Gastrocnemius medialis (tissue), 4 donors: ENCODE measurements around the gene PEAK3. TPM values are rescaled to one million over a fixed set of nuclear protein-coding genes. Genes with fewer than 3 reads are reported as not detected.

Experiments used
- ATAC-seq, 2 donors: fragments of 150-250 bp; one replicate each; pipeline ENCODE4 v1.9.1; 2016
- DNase-seq, 2 donors: peaks; one replicate each; pipeline ENCODE4 v3.0.0-alpha.2; 2019
- H3K27ac ChIP-seq, 4 donors: fragments of 200-600 bp; sonication (generic); 1 replicate in 1 of 4; 2 replicates in 3 of 4; pipeline ENCODE4 v1.5.1; 2016 to 2018; ENCODE audit warnings: mild to moderate bottlenecking in 2 of 4, moderate library complexity in 1 of 4
- H3K27me3 ChIP-seq, 3 donors: fragments of 200-600 bp; sonication (generic) in 2 of 3; 1 replicate in 1 of 3; 2 replicates in 2 of 3; pipeline versions ENCODE4 v1.5.1 to v1.6.0; 2016 to 2019; ENCODE audit warnings: mild to moderate bottlenecking in 1 of 3, moderate library complexity in 1 of 3
- H3K36me3 ChIP-seq, 2 donors: fragments of 200-600 bp; sonication (generic) in 1 of 2; one replicate each; pipeline ENCODE4 v1.5.1; 2017 to 2018
- H3K4me1 ChIP-seq, 2 donors: fragments of 200-600 bp; sonication (generic) in 1 of 2; one replicate each; pipeline ENCODE4 v1.5.1; 2016 to 2017; ENCODE audit warnings: mild to moderate bottlenecking in 2 of 2
- H3K4me3 ChIP-seq, 4 donors: fragments of 200-600 bp; sonication (generic) in 3 of 4; 1 replicate in 1 of 4; 2 replicates in 3 of 4; pipeline ENCODE4 v1.5.1; 2016 to 2019; ENCODE audit warnings: mild to moderate bottlenecking in 2 of 4
- H3K9me3 ChIP-seq, 3 donors: fragments of 200-600 bp; sonication (generic) in 2 of 3; 1 replicate in 1 of 3; 2 replicates in 2 of 3; pipeline ENCODE4 v1.5.1; 2016 to 2019
- CTCF ChIP-seq, 5 experiments: fragments of 450-650 bp in 3 of 5; fragments of 200-600 bp in 2 of 5; sonication (generic) in 2 of 5; IDR thresholded peaks in 4 of 5; conservative IDR thresholded peaks in 1 of 5; 1 replicate in 4 of 5; 2 replicates in 1 of 5; pipeline ENCODE4 v1.5.1; 2016 to 2019; ENCODE audit warnings: antibody characterized with exemption in 5 of 5, mild to moderate bottlenecking in 3 of 5, moderate library complexity in 3 of 5
- POLR2A ChIP-seq, 2 donors: fragments of 450-650 bp; IDR thresholded peaks; one replicate each; pipeline ENCODE4 v1.6.1; 2017; ENCODE audit warnings: antibody characterized with exemption in 2 of 2, mild to moderate bottlenecking in 2 of 2, moderate library complexity in 2 of 2
- in situ Hi-C, 4 donors: fragments of 200-750 bp; cut with MboI; loops; one replicate each; pipeline versions ENCODE4 v1.15.0 to v1.8.0; 2017; ENCODE audit warnings: low sequenced_read_pairs in 4 of 4
- intact Hi-C: fragments of 100-400 bp; cut with DNase I; formaldehyde crosslinking; loops from one replicate; pipeline ENCODE4 v1.15.1; 2023; ENCODE audit warnings: low total_unique reads
- total RNA-seq, 4 donors: library from RNA; depleted of rRNA; stranded (reverse); fragments of >200 nt; gene quantifications; one replicate each; pipeline versions ENCODE4 v1.1.0 to v1.2.3, GENCODE V29; 2016

The PEAK3 gene
- total RNA-seq, 4 donors from 2014 or later = 0.11 TPM; not detected in 3

- H3K27ac ChIP-seq = peak overlapping the region; percentile 99 to 100 (median 100)
- H3K9me3 ChIP-seq = no peaks in the 10 kb centered on the region
- intact Hi-C loops (loop anchor here (5.0 kb wide), 2 partner anchors 53 to 118 kb away; partner anchors contain the start of genes LSM7 and SPPL2B), in situ Hi-C loops (no loop called here)
- no peaks in the 10 kb centered on the region for H3K27me3 ChIP-seq
- ATAC-seq (no peak), DNase-seq (no peak)
- TF ChIP-seq CTCF (IDR thresholded peaks at IDR 0.05 in 4 of 5, conservative IDR thresholded peaks at IDR 0.05 in 1 of 5) (no peak), POLR2A (IDR thresholded peaks at IDR 0.05) (no peak)
- H3K4me3 ChIP-seq = peak overlapping the region in 1 of 4 donors; percentile 100
- peaks cover 0 to 19% of the 10 kb centered on the region in 2 donors for H3K36me3 ChIP-seq
- H3K4me1 ChIP-seq = peaks cover 36 to 43% of the 10 kb centered on the region in 2 donors
These were observed 7.7 kb downstream of the PEAK3 start for GRCh38 chr19:2274185-2274711.

GRCh38 chr19:2273356-2274184 lies 8.4 kb downstream of the PEAK3 start:
- peaks cover 36 to 45% of the 10 kb centered on the region in 2 donors for H3K4me1 ChIP-seq
- peak; percentile 95 to 99 (median 99) for TF ChIP-seq CTCF (IDR thresholded peaks at IDR 0.05 in 4 of 5, conservative IDR thresholded peaks at IDR 0.05 in 1 of 5)
- TF ChIP-seq POLR2A (IDR thresholded peaks at IDR 0.05) = peak in 1 of 2 donors; percentile 22
- H3K27ac ChIP-seq = peak overlapping the region; percentile 99 to 100 (median 100)
- in situ Hi-C loops (no loop called here), intact Hi-C loops (loop anchor here (1.0 to 5.0 kb wide), 4 partner anchors 37 to 119 kb away; partner anchors contain the start of genes DOT1L, LSM7, PLEKHJ1 and SF3A2)
- no peaks in the 10 kb centered on the region for H3K27me3 ChIP-seq
- peaks cover 0 to 19% of the 10 kb centered on the region in 2 donors for H3K36me3 ChIP-seq
- peak overlapping the region; percentile 35 to 100 (median 70) for H3K4me3 ChIP-seq
- DNase-seq (peak in 1 of 2 donors; percentile 66), ATAC-seq (no peak)
- no peaks in the 10 kb centered on the region for H3K9me3 ChIP-seq

GRCh38 chr19:2271234-2272103 lies 10.5 kb downstream of the PEAK3 start:
- Histone ChIP-seq H3K36me3 (peaks cover 0 to 19% of the 10 kb centered on the region in 2 donors), H3K4me3 (peak overlapping the region; percentile 88 to 100 (median 98)), H3K27ac (peak overlapping the region; percentile 99 to 100 (median 100)), H3K27me3 (no peaks in the 10 kb centered on the region), H3K4me1 (peaks cover 43 to 50% of the 10 kb centered on the region in 2 donors), H3K9me3 (no peaks in the 10 kb centered on the region)
- intact Hi-C loops (loop anchor here (2.0 to 5.0 kb wide), 4 partner anchors 56 to 121 kb away; partner anchors contain the start of genes DOT1L, LSM7 and SPPL2B), in situ Hi-C loops (no loop called here)
- TF ChIP-seq CTCF (IDR thresholded peaks at IDR 0.05 in 4 of 5, conservative IDR thresholded peaks at IDR 0.05 in 1 of 5) = peak in 1 of 5 experiments; percentile 8
- peak; percentile 26 to 62 for TF ChIP-seq POLR2A (IDR thresholded peaks at IDR 0.05)
- DNase-seq = peak; percentile 58 to 89
- ATAC-seq = peak; percentile 33 to 49
